Lower leg skin (tissue), 4 donors: ENCODE results near the gene MUSK. TPM values are rescaled to one million over a fixed set of nuclear protein-coding genes. Genes with fewer than 3 reads are reported as not detected.

Source experiments
- DNase-seq, 2 donors: peaks; one replicate each; pipeline ENCODE4 v3.0.0-alpha.2; 2019; ENCODE audit warnings: low spot score in 2 of 2
- H3K4me3 ChIP-seq: fragments of 200-600 bp; sonication (generic); 2 replicates; pipeline ENCODE4 v1.5.1; 2017; ENCODE audit warnings: mild to moderate bottlenecking, low read depth; ENCODE audit not compliant: poor library complexity, severe bottlenecking
- CTCF ChIP-seq, 3 donors: fragments of 450-650 bp; IDR thresholded peaks; one replicate each; pipeline ENCODE4 v1.5.1; 2016; ENCODE audit warnings: antibody characterized with exemption in 3 of 3, mild to moderate bottlenecking in 3 of 3, moderate library complexity in 2 of 3
- POLR2A ChIP-seq, 2 donors: fragments of 450-650 bp; IDR thresholded peaks; one replicate each; pipeline ENCODE4 v1.6.1; 2016 to 2017; ENCODE audit warnings: antibody characterized with exemption in 2 of 2, mild to moderate bottlenecking in 1 of 2, moderate library complexity in 1 of 2
- WGBS, 2 donors: methylation state at CpG; one replicate each; pipeline ENCODE4 v1.1.5; 2018; 5-methylcytosine and 5-hydroxymethylcytosine counted together
- intact Hi-C: fragments of 100-400 bp; cut with DNase I; formaldehyde crosslinking; loops from one replicate; pipeline ENCODE4 v1.15.0; 2023; ENCODE audit warnings: low total_unique reads
- total RNA-seq, 4 donors: library from RNA; depleted of rRNA; stranded (reverse); fragments of >200 nt; gene quantifications; one replicate each; pipeline ENCODE4 v1.1.0, GENCODE V29; 2016

Gene MUSK
- total RNA-seq, 4 donors from 2014 or later = 0.23 to 4.7 (median 0.68) TPM

GRCh38 chr9:110648696-110649095, 19.9 kb upstream of the MUSK start:
- intact Hi-C loops = no loop called here
- TF ChIP-seq CTCF (IDR thresholded peaks at IDR 0.05) (no peak), POLR2A (IDR thresholded peaks at IDR 0.05) (no peak)
- no peak for DNase-seq
- no peak overlapping the region for H3K4me3 ChIP-seq
- WGBS, 2 donors = 90 to 97% methylated on average over 4 of the region's 4 CpGs

GRCh38 chr9:110650261-110650660, 18.3 kb upstream of the MUSK start:
- peak in 1 of 2 donors; percentile 46 for DNase-seq
- intact Hi-C loops = no loop called here
- 84 to 85% methylated on average over 3 of the region's 3 CpGs for WGBS, 2 donors
- no peak for TF ChIP-seq CTCF (IDR thresholded peaks at IDR 0.05)
- no peak for TF ChIP-seq POLR2A (IDR thresholded peaks at IDR 0.05)
- H3K4me3 ChIP-seq = no peak overlapping the region

- TF ChIP-seq CTCF (IDR thresholded peaks at IDR 0.05) = no peak
- no peak for TF ChIP-seq POLR2A (IDR thresholded peaks at IDR 0.05)
- DNase-seq = peak in 1 of 2 donors; percentile 42
- 45 to 48% methylated on average over 6 of the region's 6 CpGs for WGBS, 2 donors
- intact Hi-C loops = no loop called here
- H3K4me3 ChIP-seq = no peak overlapping the region
Measured at GRCh38 chr9:110650991-110651411, 17.6 kb upstream of the MUSK start.

- intact Hi-C loops = no loop called here
- peak; percentile 77 to 88 for DNase-seq
- H3K4me3 ChIP-seq = no peak overlapping the region
- TF ChIP-seq CTCF (IDR thresholded peaks at IDR 0.05) (no peak), POLR2A (IDR thresholded peaks at IDR 0.05) (no peak)
- 52 to 55% methylated on average over 6 of the region's 6 CpGs for WGBS, 2 donors
Measured at GRCh38 chr9:110655754-110656641, 12.6 kb upstream of the MUSK start.

- no peak for DNase-seq
- H3K4me3 ChIP-seq = no peak overlapping the region
- intact Hi-C loops = no loop called here
- TF ChIP-seq POLR2A (IDR thresholded peaks at IDR 0.05) (no peak), CTCF (IDR thresholded peaks at IDR 0.05) (no peak)
- WGBS, 2 donors = 75 to 81% methylated on average over 2 of the region's 2 CpGs
Measured at GRCh38 chr9:110659891-110660541, 8.6 kb upstream of the MUSK start.
